ENCODE measurements around the gene USO1. TPM values are rescaled to one million over a fixed set of nuclear protein-coding genes. Genes with fewer than 3 reads are reported as not detected.
A peak's percentile ranks its signal among the peaks of the same experiment; 100 is the strongest.

USO1 gene
- total and polyA plus RNA-seq, 2 experiments from 2014 or later = 113 to 277 TPM

- TF ChIP-seq CREB1 (CRISPR knock-in tag; IDR thresholded peaks at IDR 0.05; ENCODE audit: low read depth) (no peak), EZH2 (IDR thresholded peaks at IDR 0.05; ENCODE audit: low read depth, unreplicated experiment) (no peak), STAT1 (IDR thresholded peaks at IDR 0.05; ENCODE audit: unreplicated experiment) (no peak), ZNF331 (CRISPR knock-in tag; IDR thresholded peaks at IDR 0.05; ENCODE audit: low read depth) (no peak), EZH2phosphoT487 (IDR thresholded peaks at IDR 0.05; ENCODE audit: unreplicated experiment) (no peak), ZNF114 (CRISPR knock-in tag; IDR thresholded peaks at IDR 0.05) (no peak), JUNB (IDR thresholded peaks at IDR 0.05; ENCODE audit: unreplicated experiment) (no peak)
- TF ChIP-seq, protein P1, sequence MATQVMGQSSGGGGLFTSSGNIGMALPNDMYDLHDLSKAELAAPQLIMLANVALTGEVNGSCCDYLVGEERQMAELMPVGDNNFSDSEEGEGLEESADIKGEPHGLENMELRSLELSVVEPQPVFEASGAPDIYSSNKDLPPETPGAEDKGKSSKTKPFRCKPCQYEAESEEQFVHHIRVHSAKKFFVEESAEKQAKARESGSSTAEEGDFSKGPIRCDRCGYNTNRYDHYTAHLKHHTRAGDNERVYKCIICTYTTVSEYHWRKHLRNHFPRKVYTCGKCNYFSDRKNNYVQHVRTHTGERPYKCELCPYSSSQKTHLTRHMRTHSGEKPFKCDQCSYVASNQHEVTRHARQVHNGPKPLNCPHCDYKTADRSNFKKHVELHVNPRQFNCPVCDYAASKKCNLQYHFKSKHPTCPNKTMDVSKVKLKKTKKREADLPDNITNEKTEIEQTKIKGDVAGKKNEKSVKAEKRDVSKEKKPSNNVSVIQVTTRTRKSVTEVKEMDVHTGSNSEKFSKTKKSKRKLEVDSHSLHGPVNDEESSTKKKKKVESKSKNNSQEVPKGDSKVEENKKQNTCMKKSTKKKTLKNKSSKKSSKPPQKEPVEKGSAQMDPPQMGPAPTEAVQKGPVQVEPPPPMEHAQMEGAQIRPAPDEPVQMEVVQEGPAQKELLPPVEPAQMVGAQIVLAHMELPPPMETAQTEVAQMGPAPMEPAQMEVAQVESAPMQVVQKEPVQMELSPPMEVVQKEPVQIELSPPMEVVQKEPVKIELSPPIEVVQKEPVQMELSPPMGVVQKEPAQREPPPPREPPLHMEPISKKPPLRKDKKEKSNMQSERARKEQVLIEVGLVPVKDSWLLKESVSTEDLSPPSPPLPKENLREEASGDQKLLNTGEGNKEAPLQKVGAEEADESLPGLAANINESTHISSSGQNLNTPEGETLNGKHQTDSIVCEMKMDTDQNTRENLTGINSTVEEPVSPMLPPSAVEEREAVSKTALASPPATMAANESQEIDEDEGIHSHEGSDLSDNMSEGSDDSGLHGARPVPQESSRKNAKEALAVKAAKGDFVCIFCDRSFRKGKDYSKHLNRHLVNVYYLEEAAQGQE (IDR thresholded peaks at IDR 0.05; ENCODE audit: unreplicated experiment) = no peak
- TF ChIP-seq, protein P2, sequence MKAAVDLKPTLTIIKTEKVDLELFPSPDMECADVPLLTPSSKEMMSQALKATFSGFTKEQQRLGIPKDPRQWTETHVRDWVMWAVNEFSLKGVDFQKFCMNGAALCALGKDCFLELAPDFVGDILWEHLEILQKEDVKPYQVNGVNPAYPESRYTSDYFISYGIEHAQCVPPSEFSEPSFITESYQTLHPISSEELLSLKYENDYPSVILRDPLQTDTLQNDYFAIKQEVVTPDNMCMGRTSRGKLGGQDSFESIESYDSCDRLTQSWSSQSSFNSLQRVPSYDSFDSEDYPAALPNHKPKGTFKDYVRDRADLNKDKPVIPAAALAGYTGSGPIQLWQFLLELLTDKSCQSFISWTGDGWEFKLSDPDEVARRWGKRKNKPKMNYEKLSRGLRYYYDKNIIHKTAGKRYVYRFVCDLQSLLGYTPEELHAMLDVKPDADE (IDR thresholded peaks at IDR 0.05) = no peak
These were observed 2.0 kb upstream of the USO1 start (continued) for GRCh38 chr4:75722417-75722816.

- H3K4me3 ChIP-seq = peak overlapping the region; percentile 68
- ATAC-seq = no peak
- no peaks in the 10 kb centered on the region; the same call in 1 of the 2 replicates for H3K36me3 ChIP-seq (ENCODE audit: insufficient read depth)
- Mint-ChIP-seq H3K27me3 (ENCODE audit: insufficient read depth, low read depth, poor library complexity) (peaks cover 12% of the 10 kb centered on the region), H3K4me3 (peak overlapping the region; percentile 98), H3K27ac (peak overlapping the region; percentile 99), H3K9me3 (no peaks in the 10 kb centered on the region), H3K36me3 (ENCODE audit: low read depth) (peaks cover 19% of the 10 kb centered on the region), H3K4me1 (peaks cover 35% of the 10 kb centered on the region)
- DNase-seq (ENCODE audit: low spot score) = no peak
- H3K27me3 ChIP-seq (ENCODE audit: insufficient read depth) = no peaks in the 10 kb centered on the region
- peaks cover 30% of the 10 kb centered on the region for H3K4me1 ChIP-seq (ENCODE audit: insufficient read depth)
- H3K9me2 ChIP-seq (ENCODE audit: insufficient read depth) = no peaks in the 10 kb centered on the region
- H3K27ac ChIP-seq (ENCODE audit: low read depth) = peak overlapping the region; percentile 98; the same call in 1 of the 2 replicates
- no peaks in the 10 kb centered on the region for H3F3A ChIP-seq (replicated peaks; ENCODE audit: low read depth)
- peaks cover 17% of the 10 kb centered on the region for H4K20me1 ChIP-seq (replicated peaks; ENCODE audit: insufficient read depth)
- TF ChIP-seq EZH2phosphoT487 (IDR thresholded peaks at IDR 0.05; ENCODE audit: unreplicated experiment) (no peak), NANOG (IDR thresholded peaks at IDR 0.05; ENCODE audit: borderline replicate concordance) (no peak), JUNB (IDR thresholded peaks at IDR 0.05; ENCODE audit: unreplicated experiment) (no peak), ZNF331 (CRISPR knock-in tag; IDR thresholded peaks at IDR 0.05; ENCODE audit: low read depth) (no peak), POLR2AphosphoS5 (IDR thresholded peaks at IDR 0.05; ENCODE audit: low read depth) (no peak)
- peaks cover 93% of the 10 kb centered on the region for H3K79me2 ChIP-seq (replicated peaks; ENCODE audit: insufficient read depth)
- H2AFZ ChIP-seq = no peak overlapping the region
- H3K4me2 ChIP-seq = peak overlapping the region; percentile 84
These were observed 963 bp upstream of the USO1 start for GRCh38 chr4:75723163-75724065.

Measured in GM23338 (cell line).